Stimulated activated naive B cell treated with anti-CD40 and anti-IgM and Interleukin-4, amounts not matched to agents 10 μg/mL and 1 μg/mL and 100 μg/mL, for 72 hours (primary cell): ENCODE measurements around the gene ZNF446.
"Not testable (repeated sequence)": the region's sequence is repeated elsewhere in the genome, so short reads cannot be mapped to it uniquely, and the experiment has no call there.

Experiments used
- ATAC-seq, 2 donors: fragments of 150-1000 bp; cut with Tn5 transposase; replicated peaks; 2 replicates each; pipeline ENCODE4 v1.10.0; 2021; ENCODE audit warnings: moderate library complexity in 1 of 2
- DNase-seq: peaks from one replicate; pipeline ENCODE4 v3.0.0; 2021
- H3K27ac Mint-ChIP-seq: one replicate; pipeline ENCODE4 v1.8.0; 2022; ENCODE audit warnings: mild to moderate bottlenecking, mixed read lengths
- H3K27me3 Mint-ChIP-seq, 2 donors: one replicate each; pipeline ENCODE4 v1.8.0; 2022; ENCODE audit warnings: mixed read lengths in 2 of 2
- H3K36me3 Mint-ChIP-seq, 2 donors: one replicate each; pipeline ENCODE4 v1.8.0; 2022; ENCODE audit warnings: mixed read lengths in 2 of 2, mild to moderate bottlenecking in 1 of 2
- H3K4me1 Mint-ChIP-seq, 2 donors: one replicate each; pipeline ENCODE4 v1.8.0; 2022; ENCODE audit warnings: mixed read lengths in 2 of 2, mild to moderate bottlenecking in 1 of 2
- H3K4me3 Mint-ChIP-seq, 2 donors: one replicate each; pipeline ENCODE4 v1.8.0; 2022; ENCODE audit warnings: mild to moderate bottlenecking in 2 of 2, mixed read lengths in 2 of 2, moderate library complexity in 1 of 2
- H3K9me3 Mint-ChIP-seq, 2 donors: one replicate each; pipeline ENCODE4 v1.8.0; 2022; ENCODE audit warnings: mixed read lengths in 2 of 2, mild to moderate bottlenecking in 1 of 2

Gene ZNF446

DNA sequence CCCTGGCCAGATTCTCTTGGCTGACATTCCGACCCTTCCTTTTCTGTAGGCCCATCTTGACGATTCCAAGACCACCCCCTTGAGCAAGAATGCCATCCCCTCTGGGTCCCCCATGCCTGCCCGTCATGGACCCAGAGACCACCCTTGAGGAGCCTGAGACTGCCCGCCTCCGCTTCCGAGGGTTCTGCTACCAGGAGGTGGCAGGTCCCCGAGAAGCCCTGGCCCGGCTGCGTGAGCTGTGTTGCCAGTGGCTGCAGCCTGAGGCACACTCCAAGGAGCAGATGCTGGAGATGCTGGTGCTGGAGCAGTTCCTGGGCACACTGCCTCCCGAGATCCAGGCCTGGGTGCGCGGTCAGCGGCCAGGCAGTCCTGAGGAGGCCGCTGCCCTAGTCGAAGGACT lies 978 bp downstream of the ZNF446 start:
- H3K36me3 Mint-ChIP-seq: peaks cover 30 to 41% of the 10 kb centered on the region in 2 donors
- H3K27me3 Mint-ChIP-seq: no peaks in the 10 kb centered on the region
- ATAC-seq (no peak), DNase-seq (no peak)
- peak overlapping the region; percentile 93 to 98 for H3K4me3 Mint-ChIP-seq
- peaks cover 27 to 51% of the 10 kb centered on the region in 2 donors for H3K4me1 Mint-ChIP-seq
- no peaks in the 10 kb centered on the region for H3K9me3 Mint-ChIP-seq
- H3K27ac Mint-ChIP-seq: peak overlapping the region; percentile 99

DNA sequence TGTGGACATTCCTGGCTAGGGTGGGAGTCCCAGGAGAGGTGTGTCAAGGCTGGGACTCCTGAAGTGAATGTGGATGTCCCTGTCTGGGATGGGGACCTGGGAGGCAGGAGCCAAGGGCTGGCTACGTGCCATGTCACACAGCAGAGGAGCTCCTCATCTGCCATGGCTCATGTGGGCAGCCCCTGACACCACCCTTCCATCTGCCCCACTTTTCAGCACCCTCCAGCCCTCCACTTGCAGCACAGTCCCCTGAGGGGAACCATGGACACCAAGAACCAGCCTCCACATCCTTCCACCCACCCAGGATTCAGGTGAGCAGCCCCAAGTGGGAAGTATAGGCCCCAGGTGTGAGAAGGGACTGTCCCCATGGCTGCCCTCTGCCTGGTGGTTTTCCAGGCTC lies 1.7 kb downstream of the ZNF446 start:
- H3K4me3 Mint-ChIP-seq: no peak overlapping the region
- H3K9me3 Mint-ChIP-seq: no peaks in the 10 kb centered on the region
- H3K27ac Mint-ChIP-seq: peak overlapping the region; percentile 4
- peaks cover 29 to 40% of the 10 kb centered on the region in 2 donors for H3K36me3 Mint-ChIP-seq
- H3K27me3 Mint-ChIP-seq: no peaks in the 10 kb centered on the region
- DNase-seq (no peak), ATAC-seq (no peak)
- peaks cover 28 to 47% of the 10 kb centered on the region in 2 donors for H3K4me1 Mint-ChIP-seq

DNA sequence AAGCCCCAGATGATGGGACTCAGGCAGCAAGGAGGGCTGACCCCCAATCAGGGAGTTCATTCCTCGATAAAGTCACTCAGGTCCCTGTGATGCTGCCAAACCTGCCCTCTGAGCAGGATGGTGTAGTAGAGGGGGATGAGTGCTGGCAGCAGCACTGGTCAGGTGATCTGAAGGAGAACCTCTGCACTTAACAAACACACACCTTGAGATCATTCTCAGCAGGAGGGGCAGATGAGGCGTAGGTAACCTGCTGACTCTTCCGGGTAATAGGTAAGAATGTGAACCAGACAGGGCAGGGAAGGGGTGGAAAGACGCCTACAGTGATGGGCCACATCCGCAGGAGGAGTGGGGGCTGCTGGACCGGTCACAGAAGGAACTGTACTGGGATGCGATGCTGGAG lies 3.2 kb downstream of the ZNF446 start:
- peaks cover 27 to 41% of the 10 kb centered on the region in 2 donors for H3K4me1 Mint-ChIP-seq
- no peaks in the 10 kb centered on the region for H3K27me3 Mint-ChIP-seq
- no peak for ATAC-seq
- H3K9me3 Mint-ChIP-seq: no peaks in the 10 kb centered on the region
- DNase-seq: no peak
- H3K4me3 Mint-ChIP-seq: no peak overlapping the region
- peaks cover 25 to 39% of the 10 kb centered on the region in 2 donors for H3K36me3 Mint-ChIP-seq
- no peak overlapping the region for H3K27ac Mint-ChIP-seq

DNA sequence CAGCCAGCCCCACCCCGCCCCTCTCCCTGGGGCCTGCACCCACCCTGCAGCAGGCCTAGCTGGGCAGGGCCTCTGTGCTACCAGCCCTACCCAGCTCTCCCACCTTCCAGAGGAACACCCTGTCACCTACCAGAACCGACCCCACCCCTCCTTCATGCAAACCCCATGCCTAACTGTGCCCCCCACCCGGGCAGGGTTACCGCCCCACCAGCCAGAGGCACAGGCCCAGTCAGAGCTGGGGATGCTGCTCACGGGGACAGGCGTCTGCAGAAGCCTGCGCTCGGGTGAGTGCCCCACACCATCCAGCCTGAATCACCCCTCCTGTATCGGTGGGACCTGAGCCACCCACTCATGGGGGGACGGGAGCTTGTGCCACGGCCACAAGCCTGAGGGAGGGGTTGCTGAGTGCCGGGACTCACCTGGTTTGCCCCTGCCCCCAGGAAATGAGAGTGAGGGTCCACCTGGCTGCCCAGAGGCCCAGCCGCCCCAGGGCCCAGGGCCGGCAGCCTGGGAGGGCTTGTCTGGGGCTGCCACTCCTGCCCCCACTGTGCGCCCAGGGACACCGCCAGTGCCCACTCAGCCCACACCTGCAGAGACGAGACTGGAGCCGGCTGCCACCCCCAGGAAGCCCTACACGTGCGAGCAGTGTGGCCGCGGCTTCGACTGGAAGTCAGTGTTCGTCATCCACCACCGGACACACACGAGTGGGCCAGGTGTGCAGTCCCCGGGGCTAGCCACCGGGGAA lies 3.8 kb downstream of the ZNF446 start:
- ATAC-seq: no peak
- DNase-seq: no peak
- no peak overlapping the region for H3K27ac Mint-ChIP-seq
- no peaks in the 10 kb centered on the region for H3K9me3 Mint-ChIP-seq
- H3K4me3 Mint-ChIP-seq: no peak overlapping the region
- peaks cover 23 to 35% of the 10 kb centered on the region in 2 donors for H3K4me1 Mint-ChIP-seq
- peaks cover 22 to 36% of the 10 kb centered on the region in 2 donors for H3K36me3 Mint-ChIP-seq
- H3K27me3 Mint-ChIP-seq: no peaks in the 10 kb centered on the region

DNA sequence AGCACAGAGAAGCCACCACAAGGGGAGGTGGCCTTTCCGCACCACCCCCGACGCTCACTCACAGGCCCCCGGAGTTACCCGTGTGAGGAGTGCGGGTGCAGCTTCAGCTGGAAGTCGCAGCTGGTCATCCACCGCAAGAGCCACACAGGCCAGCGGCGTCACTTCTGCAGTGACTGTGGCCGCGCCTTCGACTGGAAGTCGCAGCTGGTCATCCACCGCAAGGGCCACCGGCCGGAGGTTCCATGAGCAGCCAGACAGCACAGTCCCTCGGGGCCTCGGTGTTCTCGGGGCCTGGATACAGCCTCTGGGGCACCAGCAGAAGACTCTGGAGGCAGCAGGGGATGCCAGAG lies 4.3 kb downstream of the ZNF446 start:
- Mint-ChIP-seq H3K27me3 (no peaks in the 10 kb centered on the region), H3K4me1 (peaks cover 20 to 30% of the 10 kb centered on the region in 2 donors), H3K9me3 (no peaks in the 10 kb centered on the region), H3K27ac (no peak overlapping the region), H3K36me3 (peaks cover 22 to 36% of the 10 kb centered on the region in 2 donors), H3K4me3 (no peak overlapping the region)
- no peak for DNase-seq
- ATAC-seq: no peak

DNA sequence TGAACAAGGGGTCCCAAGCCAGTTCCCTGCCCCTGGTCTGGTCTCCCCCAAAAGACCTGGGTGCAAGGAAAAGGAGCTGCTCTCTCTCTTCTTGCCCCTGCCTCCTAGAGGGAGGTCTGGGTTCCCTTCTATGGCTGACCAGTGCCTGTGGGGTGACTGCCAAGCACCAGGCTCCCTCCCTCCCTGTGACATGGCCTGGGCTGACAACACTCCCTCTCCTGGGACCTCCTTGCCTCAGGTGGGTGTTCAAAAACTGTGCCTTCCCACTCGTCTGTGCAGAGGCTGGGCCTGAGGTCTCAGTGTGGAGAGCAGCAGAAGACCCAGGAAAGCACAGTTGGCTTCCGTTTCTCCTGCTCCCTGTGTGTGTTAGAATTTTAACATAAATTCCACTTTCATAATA lies 4.7 kb downstream of the ZNF446 start:
- Mint-ChIP-seq H3K4me3 (no peak overlapping the region), H3K36me3 (peaks cover 20 to 36% of the 10 kb centered on the region in 2 donors), H3K9me3 (no peaks in the 10 kb centered on the region), H3K27ac (peak overlapping the region; percentile 81), H3K4me1 (peaks cover 18 to 27% of the 10 kb centered on the region in 2 donors), H3K27me3 (no peaks in the 10 kb centered on the region)
- DNase-seq: no peak
- no peak for ATAC-seq

DNA sequence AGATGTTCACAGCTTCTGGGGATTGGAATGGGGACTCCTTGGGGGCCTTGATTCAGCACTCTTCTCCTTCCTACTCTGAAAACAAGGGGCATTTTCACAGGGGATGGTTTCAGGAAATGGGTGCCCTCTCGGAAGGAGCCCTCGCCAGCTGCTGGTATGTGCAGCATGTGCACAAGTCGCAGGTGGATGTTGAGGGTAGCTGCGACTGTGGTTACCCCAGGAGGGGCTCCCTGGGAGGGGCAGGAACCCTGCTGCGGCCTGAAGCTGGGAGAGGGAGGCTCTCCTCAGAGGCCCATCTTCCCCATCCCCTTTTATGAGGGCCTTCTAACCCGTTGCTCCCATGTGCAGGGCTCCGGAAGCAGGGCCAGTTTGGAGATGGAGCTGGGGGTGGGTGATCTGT lies 6.2 kb downstream of the ZNF446 start:
- H3K4me3 Mint-ChIP-seq: no peak overlapping the region
- H3K27ac Mint-ChIP-seq: no peak overlapping the region
- peaks cover 11 to 15% of the 10 kb centered on the region in 2 donors for H3K4me1 Mint-ChIP-seq
- peaks cover 20 to 36% of the 10 kb centered on the region in 2 donors for H3K36me3 Mint-ChIP-seq
- H3K9me3 Mint-ChIP-seq: no peaks in the 10 kb centered on the region
- no peak for ATAC-seq
- no peaks in the 10 kb centered on the region for H3K27me3 Mint-ChIP-seq
- no peak for DNase-seq

DNA sequence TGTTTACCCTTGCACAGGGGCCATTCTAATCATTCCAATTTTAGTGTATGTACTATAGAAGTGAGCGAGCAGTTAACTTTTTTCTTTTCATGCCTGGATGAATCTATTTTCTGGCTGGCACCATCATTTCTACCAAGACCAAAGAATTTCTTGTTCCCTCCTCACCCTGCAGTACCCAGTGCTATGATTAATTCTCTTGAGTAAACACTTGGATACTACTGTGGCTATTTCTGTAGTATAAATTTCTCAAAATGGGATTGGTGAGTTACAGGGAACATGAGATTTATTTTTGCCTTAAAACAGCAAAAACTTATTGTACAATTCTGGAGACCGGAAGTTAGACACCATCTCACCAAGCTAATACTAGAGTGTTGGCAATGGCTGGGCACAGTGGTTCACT lies 7.6 kb downstream of the ZNF446 start:
- ATAC-seq (no peak), DNase-seq (no peak)
- no peaks in the 10 kb centered on the region for H3K9me3 Mint-ChIP-seq
- no peak overlapping the region for H3K4me3 Mint-ChIP-seq
- H3K4me1 Mint-ChIP-seq: peaks cover 4 to 6% of the 10 kb centered on the region in 2 donors
- no peak overlapping the region for H3K27ac Mint-ChIP-seq
- no peaks in the 10 kb centered on the region for H3K27me3 Mint-ChIP-seq
- H3K36me3 Mint-ChIP-seq: peaks cover 20 to 36% of the 10 kb centered on the region in 2 donors

DNA sequence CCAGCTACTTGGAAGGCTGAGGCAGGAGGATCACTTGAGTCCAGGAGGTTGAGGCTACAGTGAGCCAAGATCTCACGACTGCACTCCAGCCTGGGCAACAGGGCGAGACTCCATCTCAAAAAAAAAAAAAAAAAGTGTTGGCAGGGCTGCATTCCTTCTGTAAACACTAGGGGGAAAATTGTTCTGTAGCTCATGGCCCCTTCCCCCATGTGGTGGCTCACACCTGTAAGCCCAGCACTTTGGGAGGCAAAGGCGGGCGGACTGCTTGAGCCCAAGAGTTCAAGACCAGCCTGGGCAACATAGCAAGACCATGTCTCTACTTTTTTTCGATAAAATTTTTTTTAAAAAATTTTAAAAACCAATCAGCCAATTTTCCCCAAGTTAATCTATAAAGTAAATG lies 8.2 kb downstream of the ZNF446 start:
- ATAC-seq, H3K9me3 Mint-ChIP-seq, DNase-seq, H3K4me3 Mint-ChIP-seq, H3K27ac Mint-ChIP-seq, H3K27me3 Mint-ChIP-seq: not testable (repeated sequence)
- Mint-ChIP-seq H3K36me3 (peaks cover 16 to 30% of the 10 kb centered on the region in 2 donors), H3K4me1 (peaks cover 7 to 11% of the 10 kb centered on the region in 2 donors)

DNA sequence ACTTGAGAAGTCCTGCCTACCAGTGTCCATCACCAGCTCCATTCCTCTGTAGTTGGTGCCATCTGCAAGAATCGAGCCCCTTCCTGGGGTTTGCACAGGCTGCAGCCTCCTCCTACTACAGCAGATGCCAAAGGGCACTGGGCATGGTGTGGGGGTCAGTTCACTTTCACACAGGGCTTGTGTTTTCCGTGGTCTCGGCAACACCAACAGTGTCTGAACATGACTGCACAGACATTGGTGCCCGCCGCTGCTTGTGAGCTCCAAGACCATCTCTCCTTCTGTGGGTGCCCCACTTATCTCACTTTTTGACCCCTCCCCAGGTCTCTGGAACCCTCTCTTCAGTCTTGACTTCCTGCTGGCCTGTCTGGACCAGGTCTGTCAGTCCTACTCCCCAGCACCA lies 15.2 kb downstream of the ZNF446 start:
- H3K9me3 Mint-ChIP-seq: no peaks in the 10 kb centered on the region
- peaks cover 10 to 20% of the 10 kb centered on the region in 2 donors for H3K36me3 Mint-ChIP-seq
- H3K4me3 Mint-ChIP-seq: no peak overlapping the region
- peaks cover 7% of the 10 kb centered on the region in 2 donors for H3K4me1 Mint-ChIP-seq
- peak overlapping the region; percentile 9 for H3K27ac Mint-ChIP-seq
- no peaks in the 10 kb centered on the region for H3K27me3 Mint-ChIP-seq
- DNase-seq (no peak), ATAC-seq (no peak)

DNA sequence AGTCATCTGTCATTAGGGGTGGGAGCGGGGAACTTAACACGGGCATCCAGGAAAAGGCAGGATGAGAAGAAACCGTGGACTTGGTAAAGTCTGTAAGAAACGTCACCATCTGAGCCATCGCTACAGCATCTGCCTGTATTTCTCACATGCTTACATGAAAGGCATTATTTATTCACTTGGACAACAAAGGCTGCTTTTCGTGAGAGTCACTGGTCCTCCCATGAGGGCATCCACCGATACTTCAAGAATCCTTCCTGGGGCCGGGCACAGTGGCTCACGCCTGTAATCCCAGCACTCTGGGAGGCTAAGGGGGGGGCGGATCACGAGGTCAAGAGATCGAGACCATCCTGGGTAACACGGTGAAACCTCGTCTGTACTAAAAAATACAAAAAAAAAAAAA lies 16.1 kb downstream of the ZNF446 start:
- H3K27ac Mint-ChIP-seq: no peak overlapping the region
- no peak overlapping the region for H3K4me3 Mint-ChIP-seq
- peaks cover 10 to 21% of the 10 kb centered on the region in 2 donors for H3K36me3 Mint-ChIP-seq
- ATAC-seq (no peak), DNase-seq (no peak)
- no peaks in the 10 kb centered on the region for H3K9me3 Mint-ChIP-seq
- no peaks in the 10 kb centered on the region for H3K27me3 Mint-ChIP-seq
- H3K4me1 Mint-ChIP-seq: peaks cover 7% of the 10 kb centered on the region in 2 donors

DNA sequence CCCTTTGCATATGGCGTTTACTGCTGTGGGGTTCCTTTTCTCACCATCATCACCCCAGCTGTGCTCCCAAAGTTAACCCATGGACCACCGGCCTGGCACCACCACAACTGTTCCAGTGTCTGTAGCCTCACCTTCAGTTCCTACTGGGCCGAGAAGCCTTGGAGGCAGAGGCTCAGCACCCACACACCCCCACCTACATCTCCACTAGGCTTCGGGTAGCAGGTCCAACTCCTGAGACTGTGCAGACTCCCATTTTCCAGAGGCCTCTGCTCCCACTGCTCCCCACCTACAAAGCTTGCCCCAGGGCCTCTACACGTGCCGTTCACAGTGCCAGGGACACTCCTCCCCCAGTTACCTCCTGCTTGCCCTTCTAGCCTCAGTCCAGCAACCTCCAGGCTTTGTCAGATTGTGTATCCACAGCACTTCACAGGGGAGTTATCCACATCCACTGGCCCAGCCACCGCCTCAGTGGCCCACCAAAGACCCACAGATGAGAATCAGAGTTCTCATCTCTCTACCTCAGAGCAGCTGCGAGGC lies 21.6 kb downstream of the ZNF446 start:
- DNase-seq (no peak), ATAC-seq (no peak)
- peak overlapping the region in 1 of 2 donors; percentile 85 for H3K4me3 Mint-ChIP-seq
- H3K36me3 Mint-ChIP-seq: peaks cover 6 to 21% of the 10 kb centered on the region in 2 donors
- peaks cover 20 to 25% of the 10 kb centered on the region in 2 donors for H3K4me1 Mint-ChIP-seq
- peak overlapping the region; percentile 42 for H3K27ac Mint-ChIP-seq
- H3K9me3 Mint-ChIP-seq: peaks cover 11 to 15% of the 10 kb centered on the region in 2 donors
- no peaks in the 10 kb centered on the region for H3K27me3 Mint-ChIP-seq

DNA sequence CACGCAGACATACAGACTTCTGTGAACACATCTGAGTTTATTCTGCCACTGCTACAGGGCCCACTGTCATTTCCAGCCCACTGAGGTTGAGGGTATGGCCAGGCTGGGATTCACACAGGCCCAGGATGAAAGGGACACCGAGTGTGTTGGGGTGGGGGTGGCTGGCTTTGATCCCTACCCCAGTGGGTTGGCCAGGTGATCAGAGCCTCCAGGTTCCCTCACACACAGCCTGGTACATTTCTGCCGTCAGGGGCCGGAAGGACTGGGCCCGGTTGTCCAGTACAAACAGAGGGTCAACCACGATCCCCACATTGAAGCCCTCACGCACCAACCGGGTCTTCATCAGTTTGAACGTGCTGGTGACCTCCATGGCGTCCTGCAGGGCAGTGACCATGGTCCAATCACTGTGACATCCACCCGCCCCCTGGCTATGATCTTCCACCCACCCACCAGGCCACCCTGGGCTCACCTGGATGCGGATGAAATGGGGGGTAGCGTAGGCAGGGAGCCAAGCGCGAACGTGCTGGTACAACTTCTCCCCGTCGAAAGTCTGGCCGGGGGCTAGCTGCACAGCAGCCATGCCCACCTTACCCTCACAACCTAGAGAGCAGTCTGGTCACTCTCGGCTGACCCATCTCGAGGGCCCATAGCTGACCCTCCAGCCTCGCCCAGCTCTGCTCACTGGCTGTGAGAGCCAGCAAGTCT lies 22.3 kb downstream of the ZNF446 start:
- H3K27me3 Mint-ChIP-seq: no peaks in the 10 kb centered on the region
- peak overlapping the region; percentile 85 to 87 for H3K4me3 Mint-ChIP-seq
- H3K4me1 Mint-ChIP-seq: peaks cover 20 to 25% of the 10 kb centered on the region in 2 donors
- peaks cover 11 to 15% of the 10 kb centered on the region in 2 donors for H3K9me3 Mint-ChIP-seq
- H3K27ac Mint-ChIP-seq: peak overlapping the region; percentile 90
- DNase-seq (no peak), ATAC-seq (no peak)
- H3K36me3 Mint-ChIP-seq: peaks cover 6 to 21% of the 10 kb centered on the region in 2 donors

DNA sequence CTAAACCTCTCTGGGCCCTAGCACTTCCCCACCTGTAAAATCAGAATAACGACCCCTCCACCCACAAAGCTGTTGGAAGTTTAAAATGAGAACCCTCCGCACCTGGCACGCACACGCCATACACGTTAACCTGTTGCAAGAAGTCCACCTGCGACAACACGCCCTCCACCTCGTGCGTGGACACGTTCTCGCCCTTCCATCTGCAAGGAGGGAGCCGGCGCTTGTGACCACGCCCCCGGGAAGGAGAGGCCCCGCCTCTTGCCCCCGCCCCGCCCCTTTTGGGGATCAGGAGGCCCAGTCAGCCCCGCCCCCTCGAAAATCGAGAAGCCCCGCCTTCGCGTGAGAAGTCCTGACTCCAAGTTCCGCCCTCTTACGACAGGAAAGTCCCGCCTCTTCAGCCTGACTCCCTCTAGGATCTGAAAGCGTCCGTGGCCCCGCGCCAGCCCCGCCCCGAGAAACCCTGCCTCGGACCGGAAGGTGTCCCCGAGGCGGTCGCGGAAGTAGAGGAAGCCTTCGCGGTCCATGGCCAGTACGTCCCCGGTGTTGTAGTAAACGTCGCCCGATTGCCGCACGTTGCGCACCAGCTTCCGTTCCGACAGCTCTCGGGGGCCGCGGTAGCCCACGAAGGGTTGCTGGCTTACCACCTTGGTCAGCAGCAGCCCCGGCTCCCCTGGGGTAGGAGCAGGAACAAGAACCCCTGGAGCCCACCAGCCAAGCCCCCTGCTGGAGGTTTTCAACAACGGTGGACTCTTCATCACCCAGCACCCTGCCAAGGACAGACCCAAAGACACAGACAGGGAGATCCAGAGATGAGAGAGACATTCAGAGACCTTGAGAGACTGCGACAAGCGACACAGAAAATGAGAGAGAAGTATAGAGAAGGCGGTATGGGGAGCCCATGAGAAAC lies 23.1 kb downstream of the ZNF446 start:
- H3K36me3 Mint-ChIP-seq: peaks cover 6 to 21% of the 10 kb centered on the region in 2 donors
- ATAC-seq: peak; percentile 99
- peaks cover 11 to 15% of the 10 kb centered on the region in 2 donors for H3K9me3 Mint-ChIP-seq
- peak overlapping the region; percentile 90 for H3K27ac Mint-ChIP-seq
- H3K4me3 Mint-ChIP-seq: peak overlapping the region; percentile 85 to 87
- DNase-seq: peak; percentile 99
- H3K27me3 Mint-ChIP-seq: no peaks in the 10 kb centered on the region
- peaks cover 20 to 25% of the 10 kb centered on the region in 2 donors for H3K4me1 Mint-ChIP-seq
